ENCODE results near the gene CMTM5. TPM values are rescaled to one million over a fixed set of nuclear protein-coding genes. Genes with fewer than 3 reads are reported as not detected.

The CMTM5 gene
- total RNA-seq, 1 experiment from 2014 or later, result 0.24 TPM

DNA sequence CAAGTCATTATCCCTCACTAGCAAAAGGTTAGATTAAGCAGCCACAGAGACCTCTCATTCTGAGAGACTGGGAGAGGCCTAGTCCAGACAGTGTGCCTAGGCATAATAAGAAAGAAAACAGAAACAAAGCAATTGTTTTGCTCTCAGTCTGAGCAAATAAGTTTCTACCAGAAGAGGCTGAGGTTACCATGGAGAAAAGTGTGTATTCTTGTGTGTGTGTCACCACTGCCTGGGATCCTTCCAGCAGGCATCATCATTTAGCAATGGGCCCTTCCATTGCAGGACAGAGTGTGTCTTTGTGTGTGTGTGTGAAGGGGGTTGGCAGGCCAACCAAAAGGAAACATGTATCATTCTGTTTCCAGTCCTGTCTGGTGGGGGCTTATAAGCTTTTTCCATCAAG, 15.5 kb upstream of the CMTM5 start (continued):
- TF ChIP-seq, protein P1, sequence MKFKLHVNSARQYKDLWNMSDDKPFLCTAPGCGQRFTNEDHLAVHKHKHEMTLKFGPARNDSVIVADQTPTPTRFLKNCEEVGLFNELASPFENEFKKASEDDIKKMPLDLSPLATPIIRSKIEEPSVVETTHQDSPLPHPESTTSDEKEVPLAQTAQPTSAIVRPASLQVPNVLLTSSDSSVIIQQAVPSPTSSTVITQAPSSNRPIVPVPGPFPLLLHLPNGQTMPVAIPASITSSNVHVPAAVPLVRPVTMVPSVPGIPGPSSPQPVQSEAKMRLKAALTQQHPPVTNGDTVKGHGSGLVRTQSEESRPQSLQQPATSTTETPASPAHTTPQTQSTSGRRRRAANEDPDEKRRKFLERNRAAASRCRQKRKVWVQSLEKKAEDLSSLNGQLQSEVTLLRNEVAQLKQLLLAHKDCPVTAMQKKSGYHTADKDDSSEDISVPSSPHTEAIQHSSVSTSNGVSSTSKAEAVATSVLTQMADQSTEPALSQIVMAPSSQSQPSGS (CRISPR knock-in tag; IDR thresholded peaks at IDR 0.05; ENCODE audit: borderline replicate concordance, low read depth), result no peak
- TF ChIP-seq ZBTB21 (CRISPR knock-in tag; IDR thresholded peaks at IDR 0.05; ENCODE audit: borderline replicate concordance) (no peak), MYBL2 (CRISPR knock-in tag; IDR thresholded peaks at IDR 0.05) (no peak), ZNF396 (CRISPR knock-in tag; IDR thresholded peaks at IDR 0.05; ENCODE audit: borderline replicate concordance) (no peak), NFYB (CRISPR knock-in tag; conservative IDR thresholded peaks at IDR 0.05; ENCODE audit: low read depth) (no peak)
- TF ChIP-seq, protein P2, sequence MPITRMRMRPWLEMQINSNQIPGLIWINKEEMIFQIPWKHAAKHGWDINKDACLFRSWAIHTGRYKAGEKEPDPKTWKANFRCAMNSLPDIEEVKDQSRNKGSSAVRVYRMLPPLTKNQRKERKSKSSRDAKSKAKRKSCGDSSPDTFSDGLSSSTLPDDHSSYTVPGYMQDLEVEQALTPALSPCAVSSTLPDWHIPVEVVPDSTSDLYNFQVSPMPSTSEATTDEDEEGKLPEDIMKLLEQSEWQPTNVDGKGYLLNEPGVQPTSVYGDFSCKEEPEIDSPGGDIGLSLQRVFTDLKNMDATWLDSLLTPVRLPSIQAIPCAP (CRISPR knock-in tag; IDR thresholded peaks at IDR 0.05), result no peak

DNA sequence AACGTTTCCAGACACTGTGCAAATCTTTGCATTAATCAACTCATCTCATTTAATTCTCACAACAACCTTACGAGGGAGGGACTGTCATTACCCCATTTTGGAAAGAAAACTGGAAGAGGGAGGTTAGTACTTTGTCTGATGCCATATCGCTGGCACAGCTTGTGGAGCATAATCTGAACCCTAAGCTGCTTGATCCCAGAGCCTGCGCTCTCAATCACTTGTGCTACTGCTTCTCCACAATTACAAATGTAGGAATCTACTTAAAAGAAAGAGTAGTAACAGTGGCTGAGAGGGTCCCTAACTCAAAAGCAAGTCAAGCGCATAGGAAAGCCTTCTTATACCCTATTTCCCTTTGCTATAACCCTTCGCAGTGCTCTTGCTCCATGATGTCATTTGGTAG, 15.1 kb upstream of the CMTM5 start:
- Mint-ChIP-seq H3K36me3 (peaks cover 11% of the 10 kb centered on the region), H3K4me3 (no peak overlapping the region), H3K4me1 (peaks cover 24% of the 10 kb centered on the region), H3K27ac (no peak overlapping the region), H3K9me3 (no peaks in the 10 kb centered on the region), H3K27me3 (ENCODE audit: low read depth) (peaks cover 8% of the 10 kb centered on the region)
- ChIA-PET POLR2A (interaction anchor here (1.6 kb wide), 1 partner anchor 41 kb away, joined by 4 read pairs; the partner anchor contains the start of gene PABPN1), CTCF (interaction anchor here (0.8 to 9.1 kb wide), 11 partner anchors 10 to 241 kb away, joined by 3 to 95 read pairs (median 13); partner anchors contain the start of genes BCL2L2, CMTM5, PABPN1 and SLC22A17)
- no peak for ATAC-seq
- TF ChIP-seq ZBTB21 (CRISPR knock-in tag; IDR thresholded peaks at IDR 0.05; ENCODE audit: borderline replicate concordance) (no peak), FOXP1 (CRISPR knock-in tag; IDR thresholded peaks at IDR 0.05; ENCODE audit: borderline replicate concordance) (no peak), MYBL2 (CRISPR knock-in tag; IDR thresholded peaks at IDR 0.05) (no peak), JAZF1 (CRISPR knock-in tag; IDR thresholded peaks at IDR 0.05) (no peak), FOXK1 (CRISPR knock-in tag; IDR thresholded peaks at IDR 0.05) (no peak), ZNF416 (CRISPR knock-in tag; IDR thresholded peaks at IDR 0.05) (no peak), FOXJ3 (CRISPR knock-in tag; IDR thresholded peaks at IDR 0.05; ENCODE audit: borderline replicate concordance) (no peak), OVOL2 (CRISPR knock-in tag; IDR thresholded peaks at IDR 0.05; ENCODE audit: borderline replicate concordance) (no peak), ETV6 (CRISPR knock-in tag; IDR thresholded peaks at IDR 0.05) (no peak)
- TF ChIP-seq, protein P3, sequence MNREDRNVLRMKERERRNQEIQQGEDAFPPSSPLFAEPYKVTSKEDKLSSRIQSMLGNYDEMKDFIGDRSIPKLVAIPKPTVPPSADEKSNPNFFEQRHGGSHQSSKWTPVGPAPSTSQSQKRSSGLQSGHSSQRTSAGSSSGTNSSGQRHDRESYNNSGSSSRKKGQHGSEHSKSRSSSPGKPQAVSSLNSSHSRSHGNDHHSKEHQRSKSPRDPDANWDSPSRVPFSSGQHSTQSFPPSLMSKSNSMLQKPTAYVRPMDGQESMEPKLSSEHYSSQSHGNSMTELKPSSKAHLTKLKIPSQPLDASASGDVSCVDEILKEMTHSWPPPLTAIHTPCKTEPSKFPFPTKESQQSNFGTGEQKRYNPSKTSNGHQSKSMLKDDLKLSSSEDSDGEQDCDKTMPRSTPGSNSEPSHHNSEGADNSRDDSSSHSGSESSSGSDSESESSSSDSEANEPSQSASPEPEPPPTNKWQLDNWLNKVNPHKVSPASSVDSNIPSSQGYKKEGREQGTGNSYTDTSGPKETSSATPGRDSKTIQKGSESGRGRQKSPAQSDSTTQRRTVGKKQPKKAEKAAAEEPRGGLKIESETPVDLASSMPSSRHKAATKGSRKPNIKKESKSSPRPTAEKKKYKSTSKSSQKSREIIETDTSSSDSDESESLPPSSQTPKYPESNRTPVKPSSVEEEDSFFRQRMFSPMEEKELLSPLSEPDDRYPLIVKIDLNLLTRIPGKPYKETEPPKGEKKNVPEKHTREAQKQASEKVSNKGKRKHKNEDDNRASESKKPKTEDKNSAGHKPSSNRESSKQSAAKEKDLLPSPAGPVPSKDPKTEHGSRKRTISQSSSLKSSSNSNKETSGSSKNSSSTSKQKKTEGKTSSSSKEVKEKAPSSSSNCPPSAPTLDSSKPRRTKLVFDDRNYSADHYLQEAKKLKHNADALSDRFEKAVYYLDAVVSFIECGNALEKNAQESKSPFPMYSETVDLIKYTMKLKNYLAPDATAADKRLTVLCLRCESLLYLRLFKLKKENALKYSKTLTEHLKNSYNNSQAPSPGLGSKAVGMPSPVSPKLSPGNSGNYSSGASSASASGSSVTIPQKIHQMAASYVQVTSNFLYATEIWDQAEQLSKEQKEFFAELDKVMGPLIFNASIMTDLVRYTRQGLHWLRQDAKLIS (CRISPR knock-in tag; IDR thresholded peaks at IDR 0.05; ENCODE audit: borderline replicate concordance), result no peak
- TF ChIP-seq, protein P4, sequence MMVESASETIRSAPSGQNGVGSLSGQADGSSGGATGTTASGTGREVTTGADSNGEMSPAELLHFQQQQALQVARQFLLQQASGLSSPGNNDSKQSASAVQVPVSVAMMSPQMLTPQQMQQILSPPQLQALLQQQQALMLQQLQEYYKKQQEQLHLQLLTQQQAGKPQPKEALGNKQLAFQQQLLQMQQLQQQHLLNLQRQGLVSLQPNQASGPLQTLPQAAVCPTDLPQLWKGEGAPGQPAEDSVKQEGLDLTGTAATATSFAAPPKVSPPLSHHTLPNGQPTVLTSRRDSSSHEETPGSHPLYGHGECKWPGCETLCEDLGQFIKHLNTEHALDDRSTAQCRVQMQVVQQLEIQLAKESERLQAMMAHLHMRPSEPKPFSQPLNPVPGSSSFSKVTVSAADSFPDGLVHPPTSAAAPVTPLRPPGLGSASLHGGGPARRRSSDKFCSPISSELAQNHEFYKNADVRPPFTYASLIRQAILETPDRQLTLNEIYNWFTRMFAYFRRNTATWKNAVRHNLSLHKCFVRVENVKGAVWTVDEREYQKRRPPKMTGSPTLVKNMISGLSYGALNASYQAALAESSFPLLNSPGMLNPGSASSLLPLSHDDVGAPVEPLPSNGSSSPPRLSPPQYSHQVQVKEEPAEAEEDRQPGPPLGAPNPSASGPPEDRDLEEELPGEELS (CRISPR knock-in tag; IDR thresholded peaks at IDR 0.05), result no peak
- TF ChIP-seq, protein P5, sequence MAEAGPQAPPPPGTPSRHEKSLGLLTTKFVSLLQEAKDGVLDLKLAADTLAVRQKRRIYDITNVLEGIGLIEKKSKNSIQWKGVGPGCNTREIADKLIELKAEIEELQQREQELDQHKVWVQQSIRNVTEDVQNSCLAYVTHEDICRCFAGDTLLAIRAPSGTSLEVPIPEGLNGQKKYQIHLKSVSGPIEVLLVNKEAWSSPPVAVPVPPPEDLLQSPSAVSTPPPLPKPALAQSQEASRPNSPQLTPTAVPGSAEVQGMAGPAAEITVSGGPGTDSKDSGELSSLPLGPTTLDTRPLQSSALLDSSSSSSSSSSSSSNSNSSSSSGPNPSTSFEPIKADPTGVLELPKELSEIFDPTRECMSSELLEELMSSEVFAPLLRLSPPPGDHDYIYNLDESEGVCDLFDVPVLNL (CRISPR knock-in tag; IDR thresholded peaks at IDR 0.05; ENCODE audit: borderline replicate concordance, low read depth), result no peak
- TF ChIP-seq, protein P6, sequence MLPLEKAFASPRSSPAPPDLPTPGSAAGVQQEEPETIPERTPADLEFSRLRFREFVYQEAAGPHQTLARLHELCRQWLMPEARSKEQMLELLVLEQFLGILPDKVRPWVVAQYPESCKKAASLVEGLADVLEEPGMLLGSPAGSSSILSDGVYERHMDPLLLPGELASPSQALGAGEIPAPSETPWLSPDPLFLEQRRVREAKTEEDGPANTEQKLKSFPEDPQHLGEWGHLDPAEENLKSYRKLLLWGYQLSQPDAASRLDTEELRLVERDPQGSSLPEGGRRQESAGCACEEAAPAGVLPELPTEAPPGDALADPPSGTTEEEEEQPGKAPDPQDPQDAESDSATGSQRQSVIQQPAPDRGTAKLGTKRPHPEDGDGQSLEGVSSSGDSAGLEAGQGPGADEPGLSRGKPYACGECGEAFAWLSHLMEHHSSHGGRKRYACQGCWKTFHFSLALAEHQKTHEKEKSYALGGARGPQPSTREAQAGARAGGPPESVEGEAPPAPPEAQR (CRISPR knock-in tag; IDR thresholded peaks at IDR 0.05), result no peak
- TF ChIP-seq, protein P7, sequence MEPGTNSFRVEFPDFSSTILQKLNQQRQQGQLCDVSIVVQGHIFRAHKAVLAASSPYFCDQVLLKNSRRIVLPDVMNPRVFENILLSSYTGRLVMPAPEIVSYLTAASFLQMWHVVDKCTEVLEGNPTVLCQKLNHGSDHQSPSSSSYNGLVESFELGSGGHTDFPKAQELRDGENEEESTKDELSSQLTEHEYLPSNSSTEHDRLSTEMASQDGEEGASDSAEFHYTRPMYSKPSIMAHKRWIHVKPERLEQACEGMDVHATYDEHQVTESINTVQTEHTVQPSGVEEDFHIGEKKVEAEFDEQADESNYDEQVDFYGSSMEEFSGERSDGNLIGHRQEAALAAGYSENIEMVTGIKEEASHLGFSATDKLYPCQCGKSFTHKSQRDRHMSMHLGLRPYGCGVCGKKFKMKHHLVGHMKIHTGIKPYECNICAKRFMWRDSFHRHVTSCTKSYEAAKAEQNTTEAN (CRISPR knock-in tag; IDR thresholded peaks at IDR 0.05), result no peak
- TF ChIP-seq, protein P8, sequence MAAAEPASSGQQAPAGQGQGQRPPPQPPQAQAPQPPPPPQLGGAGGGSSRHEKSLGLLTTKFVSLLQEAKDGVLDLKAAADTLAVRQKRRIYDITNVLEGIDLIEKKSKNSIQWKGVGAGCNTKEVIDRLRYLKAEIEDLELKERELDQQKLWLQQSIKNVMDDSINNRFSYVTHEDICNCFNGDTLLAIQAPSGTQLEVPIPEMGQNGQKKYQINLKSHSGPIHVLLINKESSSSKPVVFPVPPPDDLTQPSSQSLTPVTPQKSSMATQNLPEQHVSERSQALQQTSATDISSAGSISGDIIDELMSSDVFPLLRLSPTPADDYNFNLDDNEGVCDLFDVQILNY (CRISPR knock-in tag; IDR thresholded peaks at IDR 0.05), result no peak
- DNase-seq (ENCODE audit: low spot score), result no peak

Data from WTC11 (cell line).